AG09319 (cell line): Measurements from ENCODE around the gene ADARB1.

Source experiments
- DNase-seq: peaks from one replicate; pipeline ENCODE4 v3.0.0-alpha.2; 2010; ENCODE audit warnings: low read depth; ENCODE audit errors: extremely low read depth
- TF ChIP-seq, protein P1 (sequence below): IDR thresholded peaks from 2 replicates; pipeline ENCODE4 v1.5.1; 2011; ENCODE audit warnings: low read depth, mild to moderate bottlenecking, inconsistent platforms, low read length, moderate library complexity

Gene ADARB1

DNA sequence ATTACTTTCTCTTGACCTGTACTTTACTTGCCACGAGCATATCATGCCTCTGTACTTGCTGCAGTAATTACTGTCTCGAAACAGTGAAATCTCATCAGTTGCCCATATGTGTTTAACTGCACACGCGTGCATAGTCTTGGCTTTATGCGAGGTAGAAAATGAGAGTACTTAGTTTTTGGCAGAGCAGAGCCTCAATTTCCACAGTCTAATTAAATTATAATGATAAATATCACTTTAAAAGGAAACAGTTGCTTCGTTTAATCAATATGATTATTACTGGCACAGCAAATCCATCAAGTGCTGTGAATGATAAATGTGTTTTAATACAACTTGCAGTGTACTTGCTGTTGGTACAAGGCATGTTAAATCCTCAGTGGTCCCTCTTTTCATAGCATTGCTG lies 47.6 kb downstream of the ADARB1 start:
- DNase-seq, result no peak
- TF ChIP-seq, protein P1, sequence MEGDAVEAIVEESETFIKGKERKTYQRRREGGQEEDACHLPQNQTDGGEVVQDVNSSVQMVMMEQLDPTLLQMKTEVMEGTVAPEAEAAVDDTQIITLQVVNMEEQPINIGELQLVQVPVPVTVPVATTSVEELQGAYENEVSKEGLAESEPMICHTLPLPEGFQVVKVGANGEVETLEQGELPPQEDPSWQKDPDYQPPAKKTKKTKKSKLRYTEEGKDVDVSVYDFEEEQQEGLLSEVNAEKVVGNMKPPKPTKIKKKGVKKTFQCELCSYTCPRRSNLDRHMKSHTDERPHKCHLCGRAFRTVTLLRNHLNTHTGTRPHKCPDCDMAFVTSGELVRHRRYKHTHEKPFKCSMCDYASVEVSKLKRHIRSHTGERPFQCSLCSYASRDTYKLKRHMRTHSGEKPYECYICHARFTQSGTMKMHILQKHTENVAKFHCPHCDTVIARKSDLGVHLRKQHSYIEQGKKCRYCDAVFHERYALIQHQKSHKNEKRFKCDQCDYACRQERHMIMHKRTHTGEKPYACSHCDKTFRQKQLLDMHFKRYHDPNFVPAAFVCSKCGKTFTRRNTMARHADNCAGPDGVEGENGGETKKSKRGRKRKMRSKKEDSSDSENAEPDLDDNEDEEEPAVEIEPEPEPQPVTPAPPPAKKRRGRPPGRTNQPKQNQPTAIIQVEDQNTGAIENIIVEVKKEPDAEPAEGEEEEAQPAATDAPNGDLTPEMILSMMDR, result no peak

DNA sequence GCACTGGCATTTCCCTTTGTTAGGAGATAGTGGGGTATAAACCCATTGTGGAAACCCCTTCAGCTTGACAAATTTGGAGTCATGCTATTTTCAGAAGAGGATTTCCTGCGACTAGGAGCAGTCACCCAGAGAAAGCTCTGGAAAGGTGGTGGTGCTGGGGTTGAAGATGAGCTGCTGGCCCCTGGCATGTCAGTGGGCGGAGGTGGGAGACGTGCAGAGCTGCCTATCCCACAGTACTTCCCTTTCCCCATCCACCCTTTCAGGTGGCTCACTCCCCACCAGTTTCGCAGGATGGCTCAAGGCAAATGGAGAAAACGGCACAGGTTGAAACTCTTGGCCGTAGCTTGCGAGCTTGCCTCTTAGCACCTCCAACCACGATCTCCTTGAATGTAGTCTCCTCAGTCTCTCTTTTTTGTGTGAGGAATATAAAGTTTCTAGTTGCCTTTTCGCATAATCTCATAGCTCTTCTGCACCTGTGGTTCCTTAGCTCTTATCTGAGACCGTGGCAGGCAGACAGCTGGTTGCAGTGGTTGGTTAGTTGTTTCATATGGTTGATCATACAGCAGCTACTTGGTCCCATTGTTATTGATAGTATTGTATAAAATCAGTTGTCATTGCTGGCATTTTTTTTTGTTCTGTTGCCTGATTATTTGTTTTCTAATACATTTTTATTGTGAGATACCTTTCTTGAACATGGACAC lies 48.2 kb downstream of the ADARB1 start:
- TF ChIP-seq, protein P1, result no peak
- DNase-seq, result no peak

DNA sequence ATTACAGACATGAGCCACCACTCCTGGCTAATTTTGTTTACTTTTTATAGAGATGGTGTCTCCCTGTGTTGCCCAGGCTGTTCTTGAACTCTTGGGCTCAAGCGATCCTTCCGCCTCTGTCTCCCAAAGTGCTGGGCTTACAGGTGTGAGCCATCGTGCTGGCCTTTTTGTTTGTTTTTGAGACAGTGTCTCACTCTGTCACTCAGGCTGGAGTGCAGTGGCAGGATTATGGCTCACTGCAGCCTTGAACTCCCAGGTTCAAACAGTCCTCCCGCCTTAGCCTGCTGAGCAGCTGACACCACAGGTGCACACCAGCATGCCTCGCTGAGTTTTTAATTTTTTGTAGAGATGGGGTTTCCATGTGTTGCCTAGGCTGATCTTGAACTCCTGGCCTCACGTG lies 49.1 kb downstream of the ADARB1 start:
- TF ChIP-seq, protein P1, result no peak
- no peak for DNase-seq

DNA sequence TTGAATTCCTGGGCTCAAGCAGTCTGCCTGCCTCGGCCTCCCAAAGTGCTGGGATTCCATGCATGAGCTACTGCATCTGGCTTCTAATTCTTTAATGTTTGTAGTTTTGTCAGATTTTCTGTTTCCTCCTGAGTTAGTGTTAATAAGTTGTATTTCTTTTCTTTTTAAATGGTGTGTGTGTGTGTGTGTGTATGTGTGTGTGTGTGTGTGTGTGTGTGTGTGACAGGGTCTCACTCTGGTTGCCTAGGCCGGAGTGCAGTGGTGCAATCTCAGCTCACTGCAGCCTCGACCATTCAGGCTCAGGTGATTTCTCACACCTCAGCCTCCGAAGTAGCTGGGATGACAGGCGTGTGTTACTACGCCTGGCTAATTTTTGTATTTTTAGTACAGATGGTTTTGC lies 50.2 kb downstream of the ADARB1 start:
- no peak for DNase-seq
- TF ChIP-seq, protein P1, result no peak

DNA sequence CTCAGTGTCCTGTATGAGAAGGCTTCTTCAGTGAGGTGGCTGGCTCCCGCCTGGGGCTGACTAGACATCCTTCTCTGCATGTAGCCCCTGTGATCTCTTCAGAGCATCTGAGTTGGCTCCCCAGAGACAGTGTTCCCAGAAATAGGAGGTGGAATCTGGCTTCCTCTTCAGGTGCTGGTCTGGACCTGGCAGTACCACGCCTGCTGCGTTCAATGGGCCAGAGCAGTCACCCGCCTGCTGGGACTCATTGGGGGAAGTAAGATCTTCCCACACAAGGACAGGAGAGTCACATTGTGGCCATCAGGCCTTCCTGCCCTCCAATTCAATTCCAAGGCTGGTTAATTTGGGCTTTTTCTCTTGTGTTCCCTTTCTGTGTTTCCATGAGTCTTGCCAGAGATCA lies 51.0 kb downstream of the ADARB1 start:
- TF ChIP-seq, protein P1, result no peak
- DNase-seq, result no peak

DNA sequence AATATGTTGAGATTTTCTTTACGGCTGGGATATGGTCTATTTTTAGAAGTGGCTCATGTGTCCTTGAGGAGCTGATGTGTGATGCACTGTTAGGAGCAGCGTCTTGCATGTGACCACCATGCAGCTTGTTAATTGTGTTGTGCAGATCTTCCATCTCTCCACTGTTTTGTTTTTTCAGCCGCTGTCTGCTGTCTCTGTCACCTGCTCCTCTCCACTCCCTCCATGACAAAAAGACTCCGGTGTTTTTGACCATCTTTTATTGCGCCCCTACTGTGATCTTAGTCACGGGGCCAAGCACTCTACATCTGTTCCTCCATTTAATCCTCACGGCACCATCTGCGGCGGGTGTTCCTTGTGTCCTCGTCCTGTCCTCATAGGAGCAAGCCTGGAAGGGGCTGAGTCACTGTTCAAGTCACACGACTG lies 51.8 kb downstream of the ADARB1 start:
- TF ChIP-seq, protein P1, result no peak
- no peak for DNase-seq

DNA sequence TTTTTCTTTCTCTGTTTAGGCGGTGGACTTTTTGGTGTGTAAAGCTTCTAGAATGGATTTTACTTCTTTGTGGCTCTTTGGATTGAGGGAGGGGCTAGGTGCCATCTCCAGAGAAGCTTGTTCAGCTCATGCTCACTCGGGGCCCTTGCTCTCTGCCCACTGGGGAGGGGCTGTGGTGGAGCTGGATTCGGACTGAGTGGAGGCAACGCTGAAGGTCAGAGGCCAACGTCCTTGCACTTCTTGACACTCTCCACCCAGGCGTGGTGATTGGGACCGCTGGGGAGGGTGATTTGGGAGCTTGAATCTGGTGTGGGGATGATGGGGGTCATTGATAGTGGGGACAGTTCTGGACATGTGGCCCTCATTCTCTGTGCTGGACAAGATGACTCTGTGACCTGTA lies 52.6 kb downstream of the ADARB1 start:
- TF ChIP-seq, protein P1, result no peak
- no peak for DNase-seq
